H9 (cell line): ENCODE results near the gene KAT2B. TPM values are rescaled to one million over a fixed set of nuclear protein-coding genes. Genes with fewer than 3 reads are reported as not detected.

Source experiments
- DNase-seq: peaks from one replicate; pipeline ENCODE4 v3.0.0-alpha.2; 2017
- H2AFZ ChIP-seq: one replicate; pipeline ENCODE4 v1.6.1; 2013; ENCODE audit warnings: mild to moderate bottlenecking, low read length, control low read depth, moderate library complexity
- H2AK5ac ChIP-seq: 2 replicates; pipeline ENCODE4 v1.6.1; 2013; ENCODE audit warnings: low read length, control low read depth, mixed read lengths; ENCODE audit not compliant: insufficient read length
- H2BK120ac ChIP-seq: one replicate; pipeline ENCODE4 v1.6.1; 2013; ENCODE audit warnings: low read depth, mild to moderate bottlenecking, low read length, control low read depth, inconsistent platforms; ENCODE audit not compliant: poor library complexity, severe bottlenecking
- H2BK12ac ChIP-seq: 2 replicates; pipeline ENCODE4 v1.6.1; 2013; ENCODE audit warnings: low read length, control low read depth, mixed read lengths, low read depth; ENCODE audit not compliant: insufficient read length
- H2BK15ac ChIP-seq: 2 replicates; pipeline ENCODE4 v1.6.1; 2013; ENCODE audit warnings: low read depth, low read length, control low read depth
- H2BK20ac ChIP-seq: one replicate; pipeline ENCODE4 v1.6.1; 2013; ENCODE audit warnings: low read depth, mild to moderate bottlenecking, low read length, control low read depth, inconsistent platforms; ENCODE audit not compliant: poor library complexity, severe bottlenecking
- H2BK5ac ChIP-seq: 2 replicates; pipeline ENCODE4 v1.6.1; 2013; ENCODE audit warnings: low read length, control low read depth, mixed read lengths; ENCODE audit not compliant: insufficient read length
- H3K14ac ChIP-seq: 2 replicates; pipeline ENCODE4 v1.6.1; 2013; ENCODE audit warnings: low read length, control low read depth; ENCODE audit not compliant: insufficient read depth
- H3K18ac ChIP-seq: 2 replicates; pipeline ENCODE4 v1.6.1; 2013; ENCODE audit warnings: low read depth, mild to moderate bottlenecking, mixed read lengths, low read length, control low read depth; ENCODE audit not compliant: insufficient read length
- H3K23ac ChIP-seq: 2 replicates; pipeline ENCODE4 v1.6.1; 2013; ENCODE audit warnings: low read length, control low read depth, mixed read lengths, low read depth; ENCODE audit not compliant: insufficient read length
- H3K23me2 ChIP-seq: 2 replicates; pipeline ENCODE4 v1.6.1; 2013; ENCODE audit warnings: low read depth, mild to moderate bottlenecking, mixed read lengths, low read length, control low read depth; ENCODE audit not compliant: insufficient read length, poor library complexity, severe bottlenecking
- H3K27ac ChIP-seq: 2 replicates; pipeline ENCODE4 v1.5.1; 2013; ENCODE audit warnings: low read length, control low read depth, mixed read lengths, low read depth; ENCODE audit not compliant: insufficient read length
- H3K27me3 ChIP-seq: 2 replicates; pipeline ENCODE4 v1.6.1; 2013; ENCODE audit warnings: low read length, control low read depth, inconsistent platforms; ENCODE audit not compliant: insufficient read depth
- H3K4ac ChIP-seq: 2 replicates; pipeline ENCODE4 v1.6.1; 2013; ENCODE audit warnings: low read depth, mild to moderate bottlenecking, control low read depth, inconsistent platforms, low read length, moderate library complexity
- H3K4me1 ChIP-seq: 2 replicates; pipeline ENCODE4 v1.6.1; 2013; ENCODE audit warnings: low read length, control low read depth, inconsistent platforms; ENCODE audit not compliant: insufficient read depth
- H3K4me2 ChIP-seq: 2 replicates; pipeline ENCODE4 v1.6.1; 2013; ENCODE audit warnings: low read length, control low read depth, mixed read lengths; ENCODE audit not compliant: insufficient read length, insufficient read depth
- H3K56ac ChIP-seq: 2 replicates; pipeline ENCODE4 v1.6.1; 2013; ENCODE audit warnings: low read depth, mild to moderate bottlenecking, mixed read lengths, low read length, control low read depth; ENCODE audit not compliant: insufficient read length
- H3K79me1 ChIP-seq: 2 replicates; pipeline ENCODE4 v1.6.1; 2013; ENCODE audit warnings: low read depth, mild to moderate bottlenecking, moderate library complexity, low read length, control low read depth, inconsistent platforms; ENCODE audit not compliant: insufficient read depth, poor library complexity, severe bottlenecking
- H3K79me2 ChIP-seq: 2 replicates; pipeline ENCODE4 v1.6.1; 2013; ENCODE audit warnings: low read length, control low read depth, inconsistent platforms; ENCODE audit not compliant: insufficient read depth
- H3K9ac ChIP-seq: 2 replicates; pipeline ENCODE4 v1.6.1; 2013; ENCODE audit warnings: low read length, control low read depth, mixed read lengths; ENCODE audit not compliant: insufficient read length; ENCODE audit errors: extremely low read depth
- H3K9me3 ChIP-seq: one replicate; pipeline ENCODE4 v1.6.1; 2013; ENCODE audit warnings: low read depth, low read length, inconsistent platforms; ENCODE audit not compliant: control insufficient read depth
- H3T11ph ChIP-seq: one replicate; pipeline ENCODE4 v1.6.1; 2013; ENCODE audit warnings: mild to moderate bottlenecking, low read length, control low read depth, inconsistent platforms
- H4K20me1 ChIP-seq: one replicate; pipeline ENCODE4 v1.6.1; 2013; ENCODE audit not compliant: control insufficient read depth, insufficient read length, insufficient read depth
- H4K5ac ChIP-seq: 2 replicates; pipeline ENCODE4 v1.6.1; 2013; ENCODE audit warnings: low read depth, mild to moderate bottlenecking, mixed read lengths, low read length, control low read depth; ENCODE audit not compliant: insufficient read length
- H4K8ac ChIP-seq: replicated peaks from 2 replicates; pipeline ENCODE4 v1.6.1; 2013; ENCODE audit warnings: low read length, control low read depth, mixed read lengths, low read depth; ENCODE audit not compliant: insufficient read length
- H4K91ac ChIP-seq: 2 replicates; pipeline ENCODE4 v1.6.1; 2013; ENCODE audit warnings: low read depth, mild to moderate bottlenecking, moderate library complexity, mixed read lengths, low read length, control low read depth; ENCODE audit not compliant: insufficient read length
- H3K27ac Mint-ChIP-seq, 3 experiments: 2 replicates in 2 of 3; 3 replicates in 1 of 3; pipeline ENCODE4 v1.8.0; 2020 to 2021; ENCODE audit warnings: mixed read lengths in 3 of 3, mild to moderate bottlenecking in 1 of 3, moderate library complexity in 1 of 3
- H3K27me3 Mint-ChIP-seq: 2 replicates; pipeline ENCODE4 v1.8.0; 2021; ENCODE audit warnings: low read depth, mild to moderate bottlenecking, moderate library complexity, mixed read lengths
- H3K36me3 Mint-ChIP-seq, 3 experiments: 2 replicates in 2 of 3; 3 replicates in 1 of 3; pipeline ENCODE4 v1.8.0; 2020 to 2021; ENCODE audit warnings: low read depth in 3 of 3, mixed read lengths in 3 of 3; ENCODE audit not compliant: insufficient read depth in 1 of 3
- H3K4me1 Mint-ChIP-seq, 2 experiments: 2 replicates each; pipeline ENCODE4 v1.8.0; 2020; ENCODE audit warnings: mixed read lengths in 2 of 2
- H3K4me3 Mint-ChIP-seq, 2 experiments: 2 replicates in 1 of 2; 3 replicates in 1 of 2; pipeline ENCODE4 v1.8.0; 2020 to 2021; ENCODE audit warnings: mild to moderate bottlenecking in 2 of 2, mixed read lengths in 2 of 2, moderate library complexity in 1 of 2
- H3K9me3 Mint-ChIP-seq, 2 experiments: 2 replicates in 1 of 2; 3 replicates in 1 of 2; pipeline ENCODE4 v1.8.0; 2020; ENCODE audit warnings: mild to moderate bottlenecking in 2 of 2, mixed read lengths in 2 of 2, moderate library complexity in 1 of 2
- total RNA-seq: library from RNA; stranded (reverse); gene quantifications from 2 replicates; pipeline ENCODE4 v1.2.1, GENCODE V29; 2021
- TF ChIP-seq, protein P1 (sequence below): fragments of 200-600 bp; sonication (generic); conservative IDR thresholded peaks from 3 replicates; pipeline ENCODE4 v1.8.0; 2021; ENCODE audit warnings: antibody characterized with exemption, mild to moderate bottlenecking

KAT2B gene
- total RNA-seq, 1 experiment from 2014 or later, result 6.3 TPM

DNA sequence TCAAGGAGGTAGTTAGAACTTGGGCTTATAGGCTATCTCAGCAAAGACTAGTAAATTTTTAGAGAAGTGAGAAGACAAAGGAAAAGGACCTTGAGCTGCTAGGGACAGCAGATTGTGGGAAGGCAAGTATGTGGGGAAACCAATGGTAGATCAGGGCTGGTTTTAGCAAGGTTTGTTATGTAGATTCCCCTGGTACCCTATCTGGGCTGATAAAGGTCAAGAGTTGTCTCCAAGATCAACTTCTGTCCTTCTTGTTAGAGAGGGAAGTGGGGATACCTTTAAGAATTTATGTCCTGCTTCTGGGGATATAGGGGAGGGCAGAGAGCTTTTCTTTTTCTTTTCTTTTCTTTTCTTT is 28.9 kb downstream of the KAT2B start:
- H3K14ac ChIP-seq, result no peak overlapping the region
- peak overlapping the region in 1 of 3 experiments; percentile 26; a peak in 1 of 7 replicates for H3K27ac Mint-ChIP-seq
- no peaks in the 10 kb centered on the region for H3K9me3 ChIP-seq
- no peaks in the 10 kb centered on the region for H3K27me3 ChIP-seq
- H2BK5ac ChIP-seq, result no peak overlapping the region
- no peak overlapping the region for H2AFZ ChIP-seq
- H2AK5ac ChIP-seq, result no peak overlapping the region
- no peak overlapping the region for H4K8ac ChIP-seq
- H2BK120ac ChIP-seq, result no peak overlapping the region
- H3K4ac ChIP-seq, result no peak overlapping the region
- H3K23me2 ChIP-seq, result no peaks in the 10 kb centered on the region
- no peak overlapping the region for H3K18ac ChIP-seq
- no peak overlapping the region for H2BK12ac ChIP-seq
- no peak overlapping the region for H3K4me3 Mint-ChIP-seq
- H3T11ph ChIP-seq, result no peak overlapping the region
- H3K4me1 Mint-ChIP-seq, result peaks cover 37 to 40% of the 10 kb centered on the region in 2 experiments
- no peak overlapping the region for H4K91ac ChIP-seq
- no peak overlapping the region for H3K27ac ChIP-seq
- H3K9ac ChIP-seq, result no peak overlapping the region
- H3K27me3 Mint-ChIP-seq, result peaks cover 20% of the 10 kb centered on the region
- H3K4me1 ChIP-seq, result no peaks in the 10 kb centered on the region; the same call in 1 of the 2 replicates
- no peak overlapping the region for H4K5ac ChIP-seq
- no peaks in the 10 kb centered on the region for H3K9me3 Mint-ChIP-seq
- no peaks in the 10 kb centered on the region for H3K79me2 ChIP-seq
- no peak for DNase-seq
- H2BK20ac ChIP-seq, result no peak overlapping the region
- H3K23ac ChIP-seq, result no peak overlapping the region
- no peaks in the 10 kb centered on the region for H4K20me1 ChIP-seq
- H3K79me1 ChIP-seq, result no peaks in the 10 kb centered on the region
- no peaks in the 10 kb centered on the region; a peak in 1 of 7 replicates for H3K36me3 Mint-ChIP-seq
- H3K4me2 ChIP-seq, result no peak overlapping the region
- TF ChIP-seq, protein P1, sequence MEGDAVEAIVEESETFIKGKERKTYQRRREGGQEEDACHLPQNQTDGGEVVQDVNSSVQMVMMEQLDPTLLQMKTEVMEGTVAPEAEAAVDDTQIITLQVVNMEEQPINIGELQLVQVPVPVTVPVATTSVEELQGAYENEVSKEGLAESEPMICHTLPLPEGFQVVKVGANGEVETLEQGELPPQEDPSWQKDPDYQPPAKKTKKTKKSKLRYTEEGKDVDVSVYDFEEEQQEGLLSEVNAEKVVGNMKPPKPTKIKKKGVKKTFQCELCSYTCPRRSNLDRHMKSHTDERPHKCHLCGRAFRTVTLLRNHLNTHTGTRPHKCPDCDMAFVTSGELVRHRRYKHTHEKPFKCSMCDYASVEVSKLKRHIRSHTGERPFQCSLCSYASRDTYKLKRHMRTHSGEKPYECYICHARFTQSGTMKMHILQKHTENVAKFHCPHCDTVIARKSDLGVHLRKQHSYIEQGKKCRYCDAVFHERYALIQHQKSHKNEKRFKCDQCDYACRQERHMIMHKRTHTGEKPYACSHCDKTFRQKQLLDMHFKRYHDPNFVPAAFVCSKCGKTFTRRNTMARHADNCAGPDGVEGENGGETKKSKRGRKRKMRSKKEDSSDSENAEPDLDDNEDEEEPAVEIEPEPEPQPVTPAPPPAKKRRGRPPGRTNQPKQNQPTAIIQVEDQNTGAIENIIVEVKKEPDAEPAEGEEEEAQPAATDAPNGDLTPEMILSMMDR, result no peak
- H3K56ac ChIP-seq, result no peak overlapping the region
- no peak overlapping the region for H2BK15ac ChIP-seq
